IPS-NIHi7 (cell line): ENCODE measurements around the gene AGBL4.
"Not testable (repeated sequence)": the region's sequence is repeated elsewhere in the genome, so short reads cannot be mapped to it uniquely, and the experiment has no call there.

ENCODE experiments used
- DNase-seq: peaks from one replicate; pipeline ENCODE4 v3.0.0; 2012; ENCODE audit warnings: mixed read lengths; ENCODE audit errors: extremely low spot score

AGBL4 gene

DNA sequence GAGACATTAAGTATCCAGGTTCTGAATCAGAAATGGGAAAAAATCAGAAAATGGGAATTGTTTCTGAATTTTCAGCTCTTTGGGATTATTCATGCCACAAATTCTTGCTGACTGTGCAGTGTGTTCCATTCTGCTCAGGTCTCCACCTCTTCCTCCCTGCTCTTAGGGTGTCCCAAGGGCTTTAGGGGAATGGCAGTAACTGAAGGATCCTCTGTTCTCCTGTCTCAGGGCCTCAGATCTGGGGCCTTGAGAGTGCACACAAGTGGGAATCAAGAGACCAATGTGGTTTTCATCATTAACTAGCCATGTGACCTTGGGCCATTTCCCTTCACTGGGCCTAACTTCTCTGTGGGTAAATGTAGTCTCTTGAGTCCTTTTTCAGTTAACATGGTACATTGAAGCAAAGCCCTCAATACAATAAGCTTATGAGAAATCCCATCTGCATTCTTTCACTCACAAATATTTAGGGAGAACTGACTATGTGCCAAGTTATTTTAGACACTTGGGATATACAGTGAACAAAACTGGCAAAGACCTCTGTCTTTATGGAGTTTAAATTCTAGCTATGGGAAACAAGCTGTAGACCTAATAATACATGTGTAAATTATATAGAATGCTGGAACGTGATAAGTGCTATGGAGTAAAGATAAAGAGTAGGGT, 1476.1 kb downstream of the AGBL4 start:
- DNase-seq: no peak

DNA sequence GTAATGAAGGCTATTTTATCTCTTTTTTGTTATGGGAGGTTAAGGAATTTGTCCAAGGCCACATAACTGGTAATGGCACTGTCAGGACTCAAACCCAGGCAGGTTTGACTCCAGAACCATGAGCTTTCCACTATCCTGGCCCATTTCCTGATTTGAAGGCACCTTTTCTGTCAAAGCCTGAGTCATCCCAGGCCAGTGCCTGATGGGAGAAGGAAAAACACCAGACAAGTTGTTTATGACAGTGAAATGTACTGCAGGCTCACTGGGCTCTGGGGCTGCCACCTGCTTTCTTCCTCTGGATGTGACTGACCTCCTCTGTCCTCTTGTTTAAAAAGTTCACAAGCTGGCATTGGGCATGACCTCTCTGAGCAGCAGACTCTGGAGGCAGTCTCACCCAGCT, 1479.9 kb downstream of the AGBL4 start:
- no peak for DNase-seq

DNA sequence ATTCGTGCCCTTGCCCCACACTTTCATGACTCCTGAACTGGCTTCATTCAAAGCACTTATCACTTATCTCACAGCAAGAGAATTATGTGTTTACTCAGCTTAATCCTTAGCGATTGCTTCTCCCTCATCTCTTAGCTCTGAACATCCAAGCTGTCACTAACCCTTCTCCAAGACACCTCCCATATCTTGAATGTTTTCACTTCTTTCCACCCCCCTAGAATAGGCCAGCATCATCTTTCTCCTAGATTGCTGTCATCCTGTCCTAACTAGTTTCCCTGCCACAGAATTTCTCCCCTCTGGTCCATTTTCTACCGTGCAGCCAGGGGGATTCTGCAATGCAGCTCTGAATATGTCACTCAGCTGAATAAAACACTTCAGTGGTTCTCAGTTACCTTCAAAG, 1483.2 kb downstream of the AGBL4 start:
- DNase-seq: no peak

DNA sequence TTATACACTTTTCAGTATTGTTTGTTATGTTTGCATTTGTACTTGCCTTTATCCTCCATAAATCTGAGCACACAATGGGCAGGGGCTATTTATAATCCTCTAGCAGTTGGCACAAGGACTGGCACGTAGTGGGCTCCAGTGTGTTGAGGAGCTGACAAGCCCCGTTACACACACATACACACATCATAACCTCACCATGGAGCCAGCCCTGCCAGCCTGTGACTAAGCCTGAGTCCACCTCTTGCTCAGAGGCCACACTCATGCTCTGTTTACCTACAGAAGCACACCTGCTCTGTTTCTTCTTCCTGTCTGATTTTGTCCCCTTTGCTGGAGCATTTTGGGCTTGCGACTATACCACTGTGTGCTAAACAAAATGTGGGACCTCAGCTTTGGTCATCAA, 1487.3 kb downstream of the AGBL4 start:
- no peak for DNase-seq

DNA sequence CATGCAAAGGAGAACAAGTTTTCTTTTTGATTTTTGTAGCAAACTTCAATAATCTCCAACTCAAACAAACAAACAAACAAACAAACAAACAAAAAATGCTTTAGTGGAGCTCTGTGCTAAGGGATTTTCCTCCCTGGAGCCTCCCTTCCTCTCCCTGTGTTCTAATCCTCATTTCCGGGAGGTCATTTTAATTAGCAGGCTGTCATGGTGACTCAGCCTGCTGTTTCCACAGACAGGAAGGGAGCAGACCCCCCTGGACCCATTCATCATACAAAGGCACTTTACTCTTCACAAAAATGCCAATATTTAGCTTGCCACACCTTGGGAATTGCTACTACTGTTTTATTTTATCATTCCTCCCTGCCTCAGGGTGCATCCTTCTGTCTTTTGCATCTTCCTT, 1490.8 kb downstream of the AGBL4 start:
- no peak for DNase-seq

DNA sequence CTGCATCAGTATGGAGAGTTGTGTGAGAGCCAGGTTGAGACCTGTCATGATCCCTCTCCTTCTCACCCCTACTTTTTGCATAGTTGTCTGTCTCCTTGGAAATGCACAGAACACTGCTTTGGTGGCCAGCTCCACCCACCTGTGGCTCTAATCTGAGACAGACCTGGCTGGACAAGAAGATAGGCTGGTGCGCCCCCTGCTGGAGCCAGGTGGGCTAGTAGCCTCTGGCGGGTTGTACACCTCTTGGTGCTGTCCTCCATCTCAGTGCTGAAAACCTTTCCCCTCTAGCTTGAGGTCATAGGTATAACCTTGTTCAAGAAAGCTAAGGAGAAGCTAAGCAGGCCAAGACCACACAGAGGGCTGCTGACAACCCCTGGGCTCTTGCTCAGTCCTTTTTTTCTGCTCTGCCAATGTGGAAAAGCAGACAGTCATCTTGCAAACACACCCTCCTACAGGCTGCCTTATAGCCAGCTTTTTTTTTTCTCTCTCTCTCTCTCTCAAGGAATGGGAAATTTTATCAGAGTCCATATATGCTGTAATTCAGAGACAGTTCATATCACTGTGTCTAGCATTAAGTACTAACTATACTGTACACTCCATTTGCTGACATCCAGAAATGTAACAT, 1492.9 kb downstream of the AGBL4 start:
- peak; percentile 96 for DNase-seq

DNA sequence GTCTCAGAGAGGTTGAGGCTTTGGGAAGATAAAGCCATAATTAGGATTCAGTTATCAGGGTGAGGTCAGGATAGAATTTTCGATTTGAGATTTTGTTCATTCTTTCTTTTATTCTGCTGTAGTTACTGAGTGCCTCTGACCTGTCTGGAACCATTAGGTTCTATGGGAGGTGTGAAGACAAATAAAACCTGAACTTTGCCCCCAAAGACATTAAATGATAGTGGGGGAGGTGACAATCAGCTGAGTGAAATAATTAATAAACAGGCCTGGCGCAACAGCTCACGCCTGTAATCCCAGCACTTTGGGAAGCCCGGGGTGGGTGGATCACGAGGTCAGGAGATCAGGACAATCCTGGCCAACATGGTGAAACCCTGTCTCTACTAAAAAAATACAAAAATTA, 1496.7 kb downstream of the AGBL4 start:
- DNase-seq: no peak

DNA sequence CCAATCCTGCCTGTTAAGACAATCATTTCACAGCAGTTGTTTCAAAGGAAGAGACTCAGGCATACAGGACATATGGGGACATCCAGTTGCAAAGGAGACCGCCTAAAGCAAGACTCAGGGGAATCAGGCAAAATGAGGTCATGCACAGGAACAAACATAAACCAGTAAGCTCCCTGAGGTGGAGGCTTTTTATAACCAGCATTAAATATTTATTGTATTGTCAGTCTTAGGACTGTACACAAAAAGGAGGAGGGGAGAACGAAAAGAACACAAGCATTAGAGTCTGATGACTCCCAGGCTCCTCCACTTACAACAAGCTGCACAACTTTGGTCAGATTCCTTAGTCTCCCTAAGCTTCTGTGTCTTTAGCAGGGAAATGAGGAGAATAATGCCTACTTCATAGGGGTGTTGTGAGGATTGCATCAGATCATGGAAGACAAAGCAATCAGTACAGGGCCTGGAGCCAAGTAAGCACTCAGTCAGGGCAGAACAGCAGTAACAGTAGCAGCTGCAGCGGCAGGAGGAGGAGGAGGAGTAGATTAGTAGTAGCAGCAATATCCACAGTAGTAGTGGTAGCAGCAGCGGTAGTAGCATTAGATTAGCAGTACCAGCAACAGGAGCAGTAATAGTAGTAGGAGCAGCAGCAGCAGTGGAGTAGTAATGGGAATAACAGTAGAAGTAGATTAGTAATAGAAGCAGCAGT, 1497.6 kb downstream of the AGBL4 start:
- no peak for DNase-seq

DNA sequence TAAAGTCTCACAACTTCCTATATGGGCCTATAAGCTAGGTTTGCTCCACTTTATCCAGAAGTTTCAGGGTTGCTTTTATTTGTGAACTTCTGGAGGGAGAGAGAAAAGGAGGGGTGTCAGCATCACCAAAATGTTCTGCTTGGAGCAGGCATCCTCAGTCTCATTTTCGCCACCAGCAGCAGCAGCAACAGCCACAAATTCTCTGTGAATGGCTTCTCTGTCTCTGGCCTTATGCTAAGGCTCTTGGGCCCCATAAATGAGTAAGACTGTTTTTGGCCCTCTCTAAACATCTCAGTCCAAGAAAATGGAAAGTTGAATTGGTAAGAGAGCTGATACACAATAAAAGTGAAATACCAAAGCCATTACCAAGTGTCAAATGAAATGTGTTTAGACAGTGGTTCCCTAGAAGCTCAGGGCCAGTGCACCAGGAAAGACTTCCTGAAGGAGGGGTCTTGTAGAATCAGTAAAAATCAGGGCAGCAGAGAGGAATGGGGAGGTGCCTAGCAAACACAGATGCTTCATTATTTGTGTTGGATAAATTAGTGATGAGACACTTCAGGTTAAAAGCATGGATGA, 1498.8 kb downstream of the AGBL4 start:
- no peak for DNase-seq

DNA sequence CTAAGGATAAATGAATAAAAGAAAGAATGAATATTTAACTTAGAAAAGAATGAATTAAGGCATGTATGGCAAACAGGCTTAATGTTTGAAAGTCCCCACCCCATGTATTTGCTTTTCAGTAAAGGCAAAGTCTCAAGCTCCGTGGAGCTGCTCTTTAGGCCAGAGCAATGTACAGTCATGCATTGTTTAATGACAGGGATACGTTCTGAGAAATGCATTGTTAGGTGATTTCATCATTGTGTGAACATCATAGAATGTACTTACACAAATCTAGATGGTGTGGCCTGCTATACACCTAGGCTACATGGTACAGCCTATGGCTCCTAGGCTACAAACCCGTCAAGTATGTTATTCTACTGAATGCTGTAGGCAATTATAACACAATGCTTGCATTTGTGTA, 1500.2 kb downstream of the AGBL4 start:
- no peak for DNase-seq

DNA sequence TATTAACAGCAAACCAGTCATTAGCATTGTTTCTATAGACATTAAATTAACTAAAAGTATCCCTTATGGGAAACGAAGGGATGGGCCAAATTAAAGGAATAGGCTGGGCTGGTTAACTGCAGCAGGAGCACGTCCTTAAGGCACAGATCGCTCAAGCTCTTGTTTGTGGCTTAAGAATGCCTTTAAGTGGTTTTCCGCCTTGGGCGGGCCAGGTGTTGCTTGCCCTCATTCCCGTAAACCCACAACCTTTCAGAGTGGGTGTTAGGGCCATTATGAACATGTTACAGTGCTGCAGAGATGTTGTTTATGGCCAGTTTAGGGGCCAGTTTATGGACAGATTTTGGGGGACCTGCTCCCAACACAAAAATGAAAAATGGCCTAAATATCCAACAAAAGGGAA, 1503.9 kb downstream of the AGBL4 start:
- DNase-seq: not testable (repeated sequence)

DNA sequence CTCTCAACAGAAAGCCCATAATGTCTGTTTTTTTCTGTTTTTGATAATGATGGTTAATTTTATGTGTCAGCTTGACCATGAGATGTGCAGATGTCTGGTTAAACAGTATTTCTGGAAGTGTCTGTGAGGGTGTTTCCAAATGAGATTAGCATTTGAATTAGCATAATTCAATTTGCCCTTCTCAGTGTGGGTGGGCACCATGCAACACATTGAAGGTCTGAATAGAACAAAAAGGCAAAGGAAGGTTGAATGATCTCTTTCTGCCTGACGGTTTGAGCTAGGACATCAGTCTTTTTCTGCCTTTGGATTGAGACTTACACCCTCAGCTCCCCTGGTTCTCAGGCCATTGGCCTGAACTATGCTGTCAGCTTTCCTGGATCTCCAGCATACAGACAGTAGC, 1516.9 kb downstream of the AGBL4 start:
- no peak for DNase-seq

DNA sequence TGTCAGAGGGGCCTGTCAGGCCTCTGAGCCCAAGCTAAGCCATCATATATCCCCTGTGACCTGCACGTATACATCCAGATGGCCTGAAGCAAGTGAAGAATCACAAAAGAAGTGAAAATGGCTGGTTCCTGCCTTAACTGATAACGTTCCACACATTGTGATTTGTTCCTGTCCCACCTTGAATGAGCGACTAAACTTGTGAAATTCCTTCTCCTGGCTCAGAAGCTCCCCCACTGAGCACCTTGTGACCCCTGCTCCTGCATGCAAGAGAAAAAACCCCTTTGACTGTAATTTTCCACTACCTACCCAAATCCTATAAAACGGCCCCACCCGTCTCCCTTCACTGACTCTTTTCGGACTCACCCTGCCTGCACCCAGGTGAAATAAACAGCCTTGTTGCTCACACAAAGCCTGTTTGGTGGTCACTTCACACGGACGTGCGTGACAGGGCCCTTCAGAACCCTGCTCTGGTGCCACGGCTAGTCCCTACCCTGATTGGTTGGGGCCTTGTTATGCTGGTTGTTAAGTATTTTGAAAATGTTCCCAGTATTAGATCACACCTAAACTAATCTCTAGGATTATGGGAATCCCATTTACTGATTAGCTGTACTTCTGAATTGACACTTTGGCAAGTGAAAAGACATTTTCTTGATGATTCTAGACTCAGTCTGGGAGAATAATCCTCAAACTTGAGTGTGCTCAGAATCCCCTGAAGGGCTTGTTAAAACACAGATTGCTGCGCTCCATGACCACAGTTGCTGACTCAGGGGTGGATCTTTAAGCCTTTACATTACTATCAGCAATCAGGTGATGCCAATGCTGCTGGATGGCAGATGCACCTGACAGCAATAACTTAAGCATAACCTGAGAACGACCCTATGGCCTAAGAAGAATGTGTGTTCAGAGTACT, 1523.0 kb downstream of the AGBL4 start:
- no peak for DNase-seq

DNA sequence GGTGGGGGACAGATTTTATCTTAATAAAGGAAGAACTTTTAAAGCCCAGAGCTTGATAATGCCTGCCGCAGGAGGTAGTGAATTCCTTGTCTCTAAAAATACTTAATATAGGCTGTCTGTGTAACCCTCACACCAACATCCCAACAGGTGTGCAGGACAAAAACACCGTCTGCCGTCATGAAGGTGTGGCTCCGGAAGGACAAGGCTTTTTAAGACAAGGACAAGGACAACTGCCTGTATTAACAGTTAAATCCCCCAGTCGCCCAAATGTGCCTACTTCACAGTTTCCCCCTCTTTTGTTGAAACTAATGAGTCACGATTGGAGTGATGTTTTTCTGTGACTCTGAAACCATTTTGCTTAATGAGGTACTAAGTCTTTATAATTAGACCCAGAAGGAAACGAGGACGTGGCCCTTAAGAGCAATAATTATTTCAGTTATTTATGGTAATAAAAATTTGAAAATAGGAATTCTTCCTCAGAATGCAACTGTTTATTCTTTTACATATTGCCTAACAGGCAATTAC, 1524.5 kb downstream of the AGBL4 start:
- no peak for DNase-seq

DNA sequence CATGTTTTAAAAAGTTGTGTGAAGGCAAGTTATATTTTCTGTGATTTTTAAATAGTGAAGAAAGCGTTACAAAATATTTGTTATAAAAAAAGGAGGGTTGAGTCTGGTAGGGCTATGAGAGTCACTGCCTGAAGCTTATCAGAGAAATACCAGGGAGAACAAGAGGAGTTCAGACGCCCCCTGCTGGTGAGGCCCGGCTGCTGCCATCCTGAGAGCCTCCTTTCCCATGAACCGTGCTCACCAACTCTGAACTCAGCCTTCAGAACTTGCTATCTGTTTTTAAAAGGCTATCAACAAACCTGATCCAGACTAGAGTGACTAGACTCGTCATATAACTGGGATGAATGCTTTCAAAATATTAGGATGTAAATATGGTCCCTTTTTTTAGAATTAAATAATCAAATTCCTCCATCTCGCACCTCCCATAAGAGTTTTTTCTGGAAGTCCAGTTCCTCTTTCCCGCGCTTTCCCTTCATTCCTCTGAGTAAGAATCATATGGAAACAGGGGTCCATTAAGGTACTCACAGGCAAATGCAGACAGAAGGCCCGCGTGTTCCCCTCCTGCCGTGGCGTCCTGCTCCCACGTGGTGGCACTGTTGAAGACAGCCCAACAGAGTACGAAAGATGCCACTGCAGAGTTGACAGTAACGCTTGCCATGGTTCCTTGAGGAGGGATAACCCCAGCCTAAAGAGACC, 1525.5 kb downstream of the AGBL4 start:
- DNase-seq: peak; percentile 76

DNA sequence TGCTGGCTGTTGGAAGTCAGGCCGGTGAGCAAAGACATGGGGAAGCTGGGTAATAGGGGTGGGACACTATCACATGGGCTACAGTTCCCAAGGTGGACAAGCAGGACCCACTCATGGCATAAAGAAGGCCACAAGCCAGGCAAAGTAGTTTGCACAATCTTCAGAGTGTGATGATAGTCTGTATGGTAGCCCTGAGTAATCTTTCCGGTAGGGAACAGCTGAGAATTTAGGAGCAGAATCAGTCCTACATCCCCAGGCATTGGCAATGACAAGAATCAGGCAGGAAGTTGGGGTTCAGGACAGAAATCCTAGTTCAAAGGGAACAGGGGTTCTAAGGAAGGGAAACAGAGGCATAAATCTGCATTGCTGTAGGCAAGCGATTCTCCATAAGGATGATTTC, 1527.8 kb downstream of the AGBL4 start:
- DNase-seq: no peak

DNA sequence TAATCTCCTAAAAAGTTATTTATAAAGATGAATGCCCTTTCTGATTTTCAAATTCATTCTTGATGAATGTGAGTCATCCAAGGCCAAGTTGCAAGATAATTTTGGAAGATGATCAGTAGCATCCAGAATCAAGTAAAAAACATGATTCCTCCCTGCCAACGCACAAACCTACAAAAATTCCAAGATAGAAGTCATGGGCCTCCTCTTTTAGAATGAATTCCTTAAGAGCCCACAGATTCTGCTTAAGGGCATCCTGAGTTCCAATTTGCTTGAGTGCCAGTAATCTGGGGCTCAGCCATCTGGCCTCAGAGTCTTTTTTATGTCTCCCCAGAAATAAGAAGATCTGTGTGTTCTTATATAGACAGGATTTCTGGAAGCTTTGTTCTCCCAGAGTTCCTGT, 1528.6 kb downstream of the AGBL4 start:
- no peak for DNase-seq

DNA sequence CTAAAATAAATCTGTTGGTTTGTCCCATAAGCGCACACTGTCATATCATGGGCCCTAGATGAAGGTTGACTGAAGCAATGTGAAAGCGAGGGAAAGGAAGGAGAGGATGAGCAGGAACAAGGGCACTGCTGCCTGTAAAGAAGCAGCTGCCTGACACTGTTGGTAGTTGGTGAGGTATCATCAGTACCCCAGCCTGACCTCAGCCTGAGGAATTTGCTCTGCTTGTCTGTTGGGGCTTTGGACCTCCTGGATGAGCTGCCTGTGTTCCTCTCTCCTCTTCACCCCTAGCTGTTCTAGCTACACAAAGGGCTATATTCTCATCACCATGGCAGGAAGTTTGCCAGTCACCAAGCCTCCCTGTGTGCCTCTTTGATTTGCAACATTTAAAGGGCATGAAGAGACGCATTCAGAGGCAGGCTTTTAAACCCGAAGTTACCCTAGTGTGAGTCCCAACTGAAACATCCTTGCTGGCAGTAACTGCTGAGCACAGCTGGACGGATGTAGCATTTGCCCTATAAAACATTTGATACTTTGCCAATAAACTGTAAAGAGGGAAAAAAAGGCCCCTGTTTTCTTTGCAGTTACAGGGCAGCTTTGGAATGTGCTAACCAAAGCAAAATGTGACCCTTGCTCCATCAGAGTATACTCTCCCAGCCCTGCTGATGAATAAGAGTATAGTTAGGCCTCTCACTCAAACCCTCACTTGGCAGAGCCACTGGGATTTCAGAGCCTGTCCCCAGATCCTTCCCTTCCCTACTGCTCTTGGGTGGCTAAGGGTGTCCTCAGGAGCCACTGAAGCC, 1529.6 kb downstream of the AGBL4 start:
- no peak for DNase-seq

DNA sequence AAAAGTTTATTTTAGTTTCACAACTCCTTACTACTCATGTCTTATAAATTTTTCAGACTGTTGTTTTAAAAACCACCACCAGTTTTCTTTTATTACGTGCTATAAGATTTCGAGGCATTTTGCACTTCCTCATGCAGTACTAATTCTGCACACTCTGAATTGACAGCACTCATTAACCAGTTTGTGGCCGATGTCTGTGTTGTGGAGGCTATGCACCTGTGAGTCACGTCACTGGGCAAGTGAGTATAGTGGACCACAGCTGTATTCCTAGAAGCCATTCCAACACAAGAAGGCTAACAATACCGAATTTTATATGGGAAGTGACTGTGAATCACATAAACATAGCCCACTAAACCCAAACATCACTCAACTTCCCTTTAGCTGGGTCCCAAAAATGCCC, 1530.7 kb downstream of the AGBL4 start:
- DNase-seq: no peak

DNA sequence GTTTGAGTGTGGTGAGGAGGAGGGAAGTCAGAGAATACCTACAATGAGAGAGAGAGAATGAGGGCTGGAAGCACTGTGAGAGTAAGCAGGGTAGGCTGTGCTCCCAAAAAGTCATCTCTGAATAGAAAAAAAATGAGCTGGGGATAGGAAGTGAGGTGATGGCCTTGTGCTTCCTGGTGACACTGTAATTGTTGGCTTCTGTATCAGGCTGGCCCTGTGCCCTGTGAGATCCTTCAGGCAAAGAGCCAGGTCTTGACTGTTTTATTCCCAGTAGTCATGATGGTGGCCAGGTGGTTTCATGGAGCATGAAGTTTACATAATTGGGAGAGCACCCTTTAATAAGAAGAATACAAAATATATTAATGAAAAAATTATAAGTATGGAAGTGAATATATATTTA, 1531.4 kb downstream of the AGBL4 start:
- no peak for DNase-seq
